Activated CD4-positive, alpha-beta T cell treated with anti-CD3 and anti-CD28 coated beads for 1 hour (primary cell): Measurements from ENCODE around the gene TMEM89.

Source experiments
- DNase-seq: peaks from one replicate; pipeline ENCODE4 v3.0.0-alpha.2; 2020

The TMEM89 gene

DNA sequence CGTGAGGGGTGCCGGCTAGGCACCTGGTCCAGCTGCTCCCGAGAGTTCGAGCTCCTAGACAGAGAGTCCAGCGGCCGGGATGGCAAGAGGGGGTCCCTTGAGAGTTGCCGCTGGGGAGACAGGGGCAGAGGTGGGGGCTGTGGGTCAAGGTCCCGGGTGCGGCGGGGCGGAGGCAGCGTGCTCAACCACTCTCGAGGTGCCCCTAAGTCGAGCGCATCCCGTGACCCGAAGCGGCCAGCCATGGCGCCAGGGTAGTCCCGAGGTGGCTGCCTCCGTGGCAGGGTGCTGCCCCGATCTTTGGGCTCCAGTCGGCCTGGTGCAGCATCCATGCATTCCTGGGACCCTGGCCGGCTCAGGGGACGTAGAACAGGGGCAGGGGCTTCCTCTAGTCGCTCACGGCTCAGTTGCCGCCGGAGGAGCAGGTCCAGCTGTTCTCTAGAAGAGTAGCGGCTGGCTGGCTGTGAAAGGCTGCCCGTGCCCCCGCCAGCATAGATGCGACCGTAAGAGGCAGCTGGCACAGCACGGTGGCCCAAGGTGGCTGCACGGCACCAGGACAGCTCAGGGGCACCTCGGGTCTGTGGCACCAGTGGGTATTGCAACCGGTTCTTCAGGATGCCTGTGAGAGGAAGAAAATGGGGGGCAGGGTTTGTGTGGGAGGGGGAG lies 18.5 kb upstream of the TMEM89 start:
- no peak for DNase-seq

- no peak for DNase-seq
Measured at GRCh38 chr3:48637305-48637704, 15.7 kb upstream of the TMEM89 start.

DNA sequence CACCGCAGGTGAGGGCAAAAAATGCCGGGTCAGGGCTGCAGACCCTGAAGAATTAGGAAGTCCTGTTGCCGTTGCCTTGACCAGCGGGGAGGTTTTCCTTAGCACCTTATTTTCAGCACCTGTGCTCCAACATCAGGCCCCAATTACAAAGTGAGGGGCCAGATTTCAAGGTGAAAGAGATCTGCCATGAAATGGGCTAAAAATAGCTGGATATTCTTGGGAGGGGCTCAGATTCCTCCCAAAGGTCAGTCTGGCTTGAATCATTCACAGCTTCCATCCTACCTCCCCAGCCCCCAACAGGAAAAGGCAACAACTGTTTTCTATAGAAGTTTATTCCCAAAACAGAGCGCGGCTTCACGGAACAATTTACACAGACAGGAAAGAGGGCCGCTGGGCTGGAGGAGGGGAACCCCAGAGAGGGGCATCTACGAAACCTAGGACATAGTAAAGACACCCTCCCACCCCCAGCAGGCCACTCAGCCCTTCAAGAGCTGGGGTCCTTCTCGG lies 14.6 kb upstream of the TMEM89 start:
- no peak for DNase-seq

- peak; percentile 84 for DNase-seq
Measured at GRCh38 chr3:48635222-48636021, 13.9 kb upstream of the TMEM89 start, which contains the start of gene SLC26A6. TSS of gene SLC26A6 (minus strand) at chr3:48635461. CDS start at chr3:48635393, 68 bp downstream.

GRCh38 chr3:48634661-48635221 lies 13.2 kb upstream of the TMEM89 start:
- DNase-seq, result peak; percentile 28

GRCh38 chr3:48633743-48634142 lies 12.2 kb upstream of the TMEM89 start:
- DNase-seq, result no peak

- DNase-seq, result no peak
Measured at GRCh38 chr3:48633256-48633655, 11.7 kb upstream of the TMEM89 start.

GRCh38 chr3:48631516-48632448 lies 10.2 kb upstream of the TMEM89 start:
- DNase-seq, result no peak

DNA sequence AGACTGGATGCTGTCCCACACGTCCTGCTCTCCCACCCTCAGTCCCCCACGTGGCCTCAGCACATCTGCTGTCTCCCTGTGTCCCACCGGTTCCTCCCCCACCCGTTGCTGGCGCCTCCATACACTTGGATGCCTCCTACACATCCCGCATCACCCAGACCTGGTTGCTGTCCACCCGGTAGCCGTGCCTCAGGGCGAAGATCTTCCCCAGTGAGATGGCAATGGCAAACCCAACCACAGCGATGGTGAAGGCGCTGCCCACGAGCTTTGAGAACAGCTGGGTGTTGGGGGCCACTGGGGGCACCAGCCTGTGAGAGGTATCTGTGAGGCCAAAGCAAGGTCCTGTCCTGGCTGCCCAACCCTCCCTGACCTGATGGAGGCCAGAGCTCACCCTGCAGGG lies 9.3 kb upstream of the TMEM89 start:
- DNase-seq, result no peak

DNA sequence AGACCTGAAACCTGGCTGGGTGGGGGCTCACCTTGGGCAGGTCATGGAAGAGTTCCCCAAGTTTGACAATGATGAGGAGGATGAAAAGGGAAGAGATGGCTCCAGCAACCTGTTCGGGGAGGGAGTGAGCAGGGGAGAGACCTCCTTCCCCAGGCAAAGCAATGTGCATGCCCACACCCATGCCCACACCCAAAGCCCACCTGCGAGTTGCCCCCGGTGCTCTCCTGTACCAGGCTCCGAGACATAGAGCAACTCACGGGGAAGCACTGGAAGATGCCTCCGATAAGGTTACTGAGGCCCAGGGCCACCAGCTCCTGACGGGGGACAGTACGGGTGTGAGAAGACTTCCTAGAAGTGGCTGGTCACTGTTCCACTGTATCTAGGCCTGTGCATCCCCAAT lies 8.8 kb upstream of the TMEM89 start:
- no peak for DNase-seq

DNA sequence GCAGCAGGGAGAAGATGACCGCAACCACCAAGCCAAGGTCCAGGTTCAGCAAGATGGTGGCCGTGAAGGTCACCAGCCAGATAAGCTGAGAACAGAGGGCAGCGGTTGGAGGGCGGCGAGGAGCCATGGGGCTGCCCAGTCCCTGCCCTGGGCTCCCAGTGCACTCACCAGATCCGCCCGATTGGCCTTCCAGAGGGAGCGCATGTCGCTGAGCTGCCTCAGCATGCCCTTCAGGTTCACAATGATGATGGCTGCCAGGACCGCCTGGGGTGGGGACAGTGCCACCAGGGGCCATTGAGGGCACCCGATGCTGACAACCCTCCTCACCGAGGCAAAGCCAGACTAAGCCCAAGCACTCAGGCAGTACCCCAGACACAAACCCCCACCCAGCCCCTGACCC lies 8.3 kb upstream of the TMEM89 start:
- DNase-seq, result no peak

GRCh38 chr3:48628277-48629017 lies 6.9 kb upstream of the TMEM89 start:
- DNase-seq, result no peak

DNA sequence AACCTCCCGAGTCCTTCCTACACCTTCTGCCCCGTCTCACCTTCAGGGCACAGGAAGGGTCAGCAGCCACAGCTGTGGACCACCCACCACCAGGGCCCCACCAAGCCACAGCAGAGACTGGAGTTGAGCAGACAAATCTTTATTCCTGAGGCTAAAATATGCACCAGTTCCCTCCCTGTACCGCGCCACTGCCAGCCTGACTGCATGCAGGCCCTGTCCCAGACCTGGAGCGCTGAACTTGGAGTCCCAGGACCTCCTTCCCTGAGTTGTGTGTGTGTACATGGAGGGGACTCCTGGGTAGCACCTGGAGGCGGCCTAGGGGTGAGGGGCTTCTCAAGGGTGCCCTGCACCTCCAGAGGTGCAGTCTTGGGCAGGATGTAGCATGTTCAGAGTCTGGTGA lies 4.0 kb upstream of the TMEM89 start:
- no peak for DNase-seq

- no peak for DNase-seq
Measured at GRCh38 chr3:48624767-48625166, 3.2 kb upstream of the TMEM89 start.

GRCh38 chr3:48623851-48624547 lies 2.4 kb upstream of the TMEM89 start:
- DNase-seq, result no peak

- no peak for DNase-seq
Measured at GRCh38 chr3:48619541-48620524, 1.7 kb downstream of the TMEM89 start.

GRCh38 chr3:48617559-48617958 lies 4.0 kb downstream of the TMEM89 start:
- DNase-seq, result no peak

DNA sequence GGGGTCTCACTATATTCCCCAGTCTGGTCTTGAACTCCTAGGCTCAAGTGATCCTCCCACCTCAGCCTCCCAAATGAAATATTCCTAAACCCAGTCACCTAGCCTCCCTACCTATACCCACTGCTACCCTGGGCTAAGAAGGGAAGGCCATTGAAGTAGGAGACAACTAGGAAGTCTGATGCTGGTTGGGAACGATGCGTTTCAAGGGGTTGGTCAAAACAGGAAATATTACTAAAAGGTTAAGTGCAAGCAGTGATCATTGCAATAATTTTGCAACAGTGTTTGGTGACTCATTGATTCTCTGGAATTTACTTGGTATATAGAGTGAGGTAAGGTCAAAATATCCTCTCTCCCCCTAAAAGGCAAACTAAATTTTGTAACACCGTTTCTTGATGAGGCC lies 7.5 kb downstream of the TMEM89 start:
- no peak for DNase-seq

DNA sequence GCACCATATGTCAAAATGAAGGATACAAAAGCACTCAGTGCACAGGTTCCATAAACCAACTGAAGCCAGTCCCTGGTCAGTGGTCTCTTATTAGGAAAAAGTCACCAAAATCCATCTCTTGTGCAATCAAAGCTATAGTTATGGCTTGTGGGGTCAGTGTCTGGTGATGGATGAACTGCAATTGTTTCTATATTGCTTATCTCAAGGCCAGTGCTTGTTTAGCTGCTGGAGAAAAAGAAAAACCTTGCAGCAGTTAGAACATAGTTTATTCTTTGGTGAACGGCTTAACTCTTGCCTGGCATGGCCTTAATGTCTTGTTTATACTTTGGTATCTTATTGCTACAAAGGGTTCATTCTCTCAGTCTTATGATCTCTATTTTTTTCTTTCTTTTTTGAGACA lies 9.3 kb downstream of the TMEM89 start:
- no peak for DNase-seq
